HEK293 (cell line): ENCODE results near the gene TMEM134.

Experiments
- CTCF ChIA-PET: fragments of 350-600 bp; formaldehyde crosslinking; extraction: SDS; loops from one replicate; lab custom pipeline; 2021; ENCODE audit warnings: antibody characterized with exemption; lab: Yijun Ruan, JAX
- POLR2A ChIA-PET: fragments of 300-600 bp; formaldehyde crosslinking; extraction: SDS; loops from one replicate; lab custom pipeline; 2020; ENCODE audit warnings: antibody characterized with exemption, inconsistent platforms; lab: Yijun Ruan, JAX
- H3K27ac ChIP-seq: fragments of 200-500 bp; sonication (Bioruptor generic); 2 replicates; pipeline ENCODE4 v1.5.1; 2014; ENCODE audit warnings: low read depth, low read length, control low read depth, inconsistent platforms; ENCODE audit errors: extremely low read depth
- H3K36me3 ChIP-seq, 2 experiments: fragments of 200-500 bp in 1 of 2; sonication (Bioruptor generic) in 1 of 2; 1 replicate in 1 of 2; 2 replicates in 1 of 2; pipeline ENCODE4 v1.5.1; 2014 to 2017; ENCODE audit warnings: inconsistent platforms in 2 of 2, low read length in 2 of 2; ENCODE audit not compliant: control insufficient read depth in 2 of 2, insufficient read depth in 1 of 2
- H3K4me1 ChIP-seq: fragments of 200-500 bp; sonication (Bioruptor generic); 2 replicates; pipeline ENCODE4 v1.5.1; 2014; ENCODE audit warnings: mild to moderate bottlenecking, low read length, inconsistent platforms; ENCODE audit not compliant: control insufficient read depth, insufficient read depth
- H3K4me3 ChIP-seq: 2 replicates; pipeline ENCODE4 v1.5.1; 2011; ENCODE audit warnings: low read depth, mild to moderate bottlenecking, control low read depth, low read length, moderate library complexity
- H3K9me3 ChIP-seq: fragments of 200-500 bp; sonication (Bioruptor generic); 2 replicates; pipeline ENCODE4 v1.5.1; 2014; ENCODE audit warnings: low read depth, low read length, inconsistent platforms; ENCODE audit not compliant: control insufficient read depth, insufficient read depth
- MEIS1 ChIP-seq: sonication (generic); formaldehyde crosslinking; IDR thresholded peaks from 2 replicates; pipeline ENCODE4 v1.8.1; 2022; ENCODE audit warnings: missing genetic modification reagents, mild to moderate bottlenecking, borderline replicate concordance
- WT1 ChIP-seq: fragments of 450-650 bp; formaldehyde crosslinking; IDR thresholded peaks from 2 replicates; pipeline ENCODE4 v1.5.1; 2016; ENCODE audit warnings: missing biosample characterization, missing genetic modification characterization
- ZFP3 ChIP-seq: fragments of 450-650 bp; formaldehyde crosslinking; IDR thresholded peaks from 2 replicates; pipeline ENCODE4 v1.5.1; 2016; ENCODE audit warnings: low read depth, missing biosample characterization, missing genetic modification characterization
- ZNF146 ChIP-seq: fragments of 450-650 bp; formaldehyde crosslinking; IDR thresholded peaks from 2 replicates; pipeline ENCODE4 v1.5.1; 2016; ENCODE audit warnings: missing biosample characterization, missing genetic modification characterization
- ZNF274 ChIP-seq, 2 experiments: fragments of 200-500 bp in 1 of 2; fragments of 450-650 bp in 1 of 2; sonication (Bioruptor generic) in 1 of 2; formaldehyde crosslinking in 1 of 2; IDR thresholded peaks; 2 replicates each; pipeline versions ENCODE4 v1.5.1 to v1.6.1; 2014 to 2016; ENCODE audit warnings: borderline replicate concordance in 1 of 2, inconsistent platforms in 1 of 2, low read length in 1 of 2, missing biosample characterization in 1 of 2, missing genetic modification characterization in 1 of 2
- ZNF302 ChIP-seq: fragments of 450-650 bp; formaldehyde crosslinking; IDR thresholded peaks from 2 replicates; pipeline ENCODE4 v1.5.1; 2016; ENCODE audit warnings: missing biosample characterization, missing genetic modification characterization, low read depth
- ZNF341 ChIP-seq: fragments of 450-650 bp; formaldehyde crosslinking; IDR thresholded peaks from 2 replicates; pipeline ENCODE4; 2016; ENCODE audit warnings: low read depth, missing biosample characterization, missing genetic modification characterization
- ZNF350 ChIP-seq: fragments of 450-650 bp; formaldehyde crosslinking; IDR thresholded peaks from 2 replicates; pipeline ENCODE4 v1.5.0; 2017; ENCODE audit warnings: missing biosample characterization, mild to moderate bottlenecking, missing genetic modification characterization
- ZNF544 ChIP-seq: fragments of 450-650 bp; formaldehyde crosslinking; IDR thresholded peaks from 2 replicates; pipeline ENCODE4 v1.5.0; 2017; ENCODE audit warnings: missing biosample characterization, missing genetic modification characterization
- ZNF624 ChIP-seq: fragments of 450-650 bp; formaldehyde crosslinking; IDR thresholded peaks from 2 replicates; pipeline ENCODE4 v1.5.1; 2017; ENCODE audit warnings: missing biosample characterization, missing genetic modification characterization
- ZNF777 ChIP-seq: fragments of 450-650 bp; formaldehyde crosslinking; IDR thresholded peaks from 2 replicates; pipeline ENCODE4 v1.5.1; 2017; ENCODE audit warnings: missing biosample characterization, missing genetic modification characterization, borderline replicate concordance
- ZNF830 ChIP-seq: fragments of 450-650 bp; IDR thresholded peaks from 2 replicates; pipeline ENCODE4 v1.5.0; 2018; ENCODE audit warnings: missing biosample characterization, missing genetic modification characterization, low read depth, mild to moderate bottlenecking, moderate library complexity
- TF ChIP-seq, protein P1 (sequence below): fragments of 450-650 bp; formaldehyde crosslinking; IDR thresholded peaks from 2 replicates; pipeline ENCODE4 v1.5.0; 2017; ENCODE audit warnings: missing biosample characterization, missing genetic modification characterization, borderline replicate concordance
- TF ChIP-seq, protein P2 (sequence below): fragments of 450-650 bp; formaldehyde crosslinking; IDR thresholded peaks from 2 replicates; pipeline ENCODE4; 2016; ENCODE audit warnings: missing biosample characterization, missing genetic modification characterization
- TF ChIP-seq, protein P3 (sequence below): fragments of 450-650 bp; formaldehyde crosslinking; IDR thresholded peaks from 2 replicates; pipeline ENCODE4 v1.5.1; 2016; ENCODE audit warnings: missing biosample characterization, missing genetic modification characterization

The TMEM134 gene

DNA sequence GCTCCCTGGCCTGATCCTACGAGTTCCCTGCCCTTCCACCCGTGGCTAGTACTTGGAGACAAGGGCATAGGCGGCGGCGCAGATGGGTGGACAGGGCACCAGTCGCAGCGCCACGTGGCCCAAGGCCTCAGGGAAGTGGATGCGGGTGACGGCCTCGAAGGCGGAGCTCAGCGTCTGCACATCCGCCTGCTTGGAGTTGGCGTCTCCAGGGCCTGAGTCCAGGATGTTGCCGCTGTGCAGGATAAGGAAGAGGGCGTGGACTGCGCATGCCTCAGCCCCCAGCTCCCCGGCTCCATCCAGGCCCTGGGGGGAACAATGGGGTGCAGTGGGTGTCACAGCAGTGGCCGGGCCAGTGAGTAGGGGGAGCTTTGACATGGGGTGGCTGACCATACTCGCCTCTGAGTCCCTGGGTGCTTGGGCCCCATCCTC is 29.5 kb upstream of the TMEM134 start (continued):
- TF ChIP-seq, protein P1, sequence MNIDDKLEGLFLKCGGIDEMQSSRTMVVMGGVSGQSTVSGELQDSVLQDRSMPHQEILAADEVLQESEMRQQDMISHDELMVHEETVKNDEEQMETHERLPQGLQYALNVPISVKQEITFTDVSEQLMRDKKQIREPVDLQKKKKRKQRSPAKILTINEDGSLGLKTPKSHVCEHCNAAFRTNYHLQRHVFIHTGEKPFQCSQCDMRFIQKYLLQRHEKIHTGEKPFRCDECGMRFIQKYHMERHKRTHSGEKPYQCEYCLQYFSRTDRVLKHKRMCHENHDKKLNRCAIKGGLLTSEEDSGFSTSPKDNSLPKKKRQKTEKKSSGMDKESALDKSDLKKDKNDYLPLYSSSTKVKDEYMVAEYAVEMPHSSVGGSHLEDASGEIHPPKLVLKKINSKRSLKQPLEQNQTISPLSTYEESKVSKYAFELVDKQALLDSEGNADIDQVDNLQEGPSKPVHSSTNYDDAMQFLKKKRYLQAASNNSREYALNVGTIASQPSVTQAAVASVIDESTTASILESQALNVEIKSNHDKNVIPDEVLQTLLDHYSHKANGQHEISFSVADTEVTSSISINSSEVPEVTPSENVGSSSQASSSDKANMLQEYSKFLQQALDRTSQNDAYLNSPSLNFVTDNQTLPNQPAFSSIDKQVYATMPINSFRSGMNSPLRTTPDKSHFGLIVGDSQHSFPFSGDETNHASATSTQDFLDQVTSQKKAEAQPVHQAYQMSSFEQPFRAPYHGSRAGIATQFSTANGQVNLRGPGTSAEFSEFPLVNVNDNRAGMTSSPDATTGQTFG = no peak
- TF ChIP-seq ZNF146 (tag by site-specific recombination) (no peak), MEIS1 (CRISPR knock-in tag) (no peak), ZNF544 (no peak)

DNA sequence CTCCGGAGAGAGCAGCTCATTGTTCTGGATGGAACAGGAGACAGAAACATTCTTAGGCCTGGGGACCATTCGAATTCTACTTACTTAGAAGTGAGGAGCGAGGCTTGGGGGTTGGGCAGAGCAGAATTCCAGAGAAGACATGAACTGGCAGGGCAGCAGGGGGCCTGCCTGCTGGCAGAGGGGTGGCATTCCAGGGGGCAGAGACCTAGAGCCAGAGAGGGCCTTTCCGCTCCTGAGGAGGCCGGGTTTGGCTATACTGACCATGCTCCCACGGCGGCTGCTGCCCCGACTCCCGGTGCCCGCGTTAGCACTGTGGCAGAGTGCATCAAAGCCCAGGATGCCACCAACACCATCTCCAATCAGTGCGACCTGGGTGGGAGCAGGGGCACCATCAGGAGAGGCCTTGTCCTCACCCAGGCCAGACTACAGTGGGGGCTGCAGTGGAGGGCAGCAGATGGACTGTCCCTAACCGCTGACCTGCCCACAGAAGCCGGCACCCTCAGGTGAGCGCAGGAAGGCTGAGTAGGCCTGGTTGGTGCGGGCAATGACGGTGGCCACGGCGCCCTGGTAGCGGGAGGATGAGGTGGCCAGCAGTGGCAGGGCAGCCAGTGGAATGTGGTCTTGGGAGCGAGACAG is 28.7 kb upstream of the TMEM134 start:
- H3K4me3 ChIP-seq = no peak overlapping the region
- CTCF ChIA-PET = no interaction called here
- no peak overlapping the region for H3K27ac ChIP-seq
- H3K9me3 ChIP-seq = no peaks in the 10 kb centered on the region
- POLR2A ChIA-PET = no interaction called here
- H3K4me1 ChIP-seq = no peaks in the 10 kb centered on the region
- TF ChIP-seq ZNF830 (tag by site-specific recombination) (no peak), ZNF341 (tag by site-specific recombination) (no peak), ZFP3 (tag by site-specific recombination) (no peak), ZNF624 (no peak)
- H3K36me3 ChIP-seq = peaks cover 0 to 83% of the 10 kb centered on the region in 2 experiments; a peak in 1 of 3 replicates

DNA sequence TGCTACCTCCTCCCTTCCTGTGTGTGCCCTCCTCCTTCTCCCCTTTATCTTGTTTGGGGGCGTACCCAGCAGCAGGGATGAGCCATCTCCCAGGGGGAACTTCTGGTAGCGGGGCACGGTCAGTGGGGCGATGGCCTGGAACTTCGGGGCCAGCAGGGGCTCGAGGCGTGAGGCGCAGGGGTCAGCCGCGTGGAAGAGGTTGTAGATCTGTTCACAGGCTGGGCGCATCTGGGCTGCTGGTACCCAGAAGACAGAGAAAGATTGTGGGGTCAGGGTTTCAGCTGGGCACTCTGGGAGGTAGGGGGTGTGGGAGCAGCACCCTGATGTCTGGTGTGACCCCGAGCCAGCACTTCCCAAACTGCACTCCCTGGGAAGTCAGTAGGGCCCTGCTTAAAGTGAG is 27.1 kb upstream of the TMEM134 start:
- TF ChIP-seq ZNF777 (no peak), ZNF302 (tag by site-specific recombination) (no peak), ZNF350 (tag by site-specific recombination) (no peak), WT1 (tag by site-specific recombination) (no peak), ZNF274 (IDR thresholded peaks at IDR 0.05; ENCODE audit: low read length) (no peak), ZNF274 (tag by site-specific recombination; IDR thresholded peaks at IDR 0.05; ENCODE audit: borderline replicate concordance) (no peak)
- TF ChIP-seq, protein P2, sequence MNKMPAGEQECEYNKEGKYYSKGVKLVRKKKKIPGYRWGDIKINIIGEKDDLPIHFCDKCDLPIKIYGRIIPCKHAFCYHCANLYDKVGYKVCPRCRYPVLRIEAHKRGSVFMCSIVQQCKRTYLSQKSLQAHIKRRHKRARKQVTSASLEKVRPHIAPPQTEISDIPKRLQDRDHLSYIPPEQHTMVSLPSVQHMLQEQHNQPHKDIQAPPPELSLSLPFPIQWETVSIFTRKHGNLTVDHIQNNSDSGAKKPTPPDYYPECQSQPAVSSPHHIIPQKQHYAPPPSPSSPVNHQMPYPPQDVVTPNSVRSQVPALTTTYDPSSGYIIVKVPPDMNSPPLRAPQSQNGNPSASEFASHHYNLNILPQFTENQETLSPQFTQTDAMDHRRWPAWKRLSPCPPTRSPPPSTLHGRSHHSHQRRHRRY (tag by site-specific recombination) = no peak
- TF ChIP-seq, protein P3, sequence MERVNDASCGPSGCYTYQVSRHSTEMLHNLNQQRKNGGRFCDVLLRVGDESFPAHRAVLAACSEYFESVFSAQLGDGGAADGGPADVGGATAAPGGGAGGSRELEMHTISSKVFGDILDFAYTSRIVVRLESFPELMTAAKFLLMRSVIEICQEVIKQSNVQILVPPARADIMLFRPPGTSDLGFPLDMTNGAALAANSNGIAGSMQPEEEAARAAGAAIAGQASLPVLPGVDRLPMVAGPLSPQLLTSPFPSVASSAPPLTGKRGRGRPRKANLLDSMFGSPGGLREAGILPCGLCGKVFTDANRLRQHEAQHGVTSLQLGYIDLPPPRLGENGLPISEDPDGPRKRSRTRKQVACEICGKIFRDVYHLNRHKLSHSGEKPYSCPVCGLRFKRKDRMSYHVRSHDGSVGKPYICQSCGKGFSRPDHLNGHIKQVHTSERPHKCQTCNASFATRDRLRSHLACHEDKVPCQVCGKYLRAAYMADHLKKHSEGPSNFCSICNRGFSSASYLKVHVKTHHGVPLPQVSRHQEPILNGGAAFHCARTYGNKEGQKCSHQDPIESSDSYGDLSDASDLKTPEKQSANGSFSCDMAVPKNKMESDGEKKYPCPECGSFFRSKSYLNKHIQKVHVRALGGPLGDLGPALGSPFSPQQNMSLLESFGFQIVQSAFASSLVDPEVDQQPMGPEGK (tag by site-specific recombination) = no peak
- POLR2A ChIA-PET = no interaction called here
- H3K4me3 ChIP-seq = no peak overlapping the region
- no peaks in the 10 kb centered on the region for H3K9me3 ChIP-seq
- no peaks in the 10 kb centered on the region for H3K4me1 ChIP-seq
- CTCF ChIA-PET = no interaction called here
- no peak overlapping the region for H3K27ac ChIP-seq
- peaks cover 0 to 81% of the 10 kb centered on the region in 2 experiments; a peak in 1 of 3 replicates for H3K36me3 ChIP-seq
